Fibroblast of peridontal ligament (primary cell): ENCODE results near the gene LYL1.

Experiments used
- DNase-seq: peaks from one replicate; pipeline ENCODE4 v3.0.0-alpha.2; 2010; ENCODE audit errors: extremely low read depth

Gene LYL1

DNA sequence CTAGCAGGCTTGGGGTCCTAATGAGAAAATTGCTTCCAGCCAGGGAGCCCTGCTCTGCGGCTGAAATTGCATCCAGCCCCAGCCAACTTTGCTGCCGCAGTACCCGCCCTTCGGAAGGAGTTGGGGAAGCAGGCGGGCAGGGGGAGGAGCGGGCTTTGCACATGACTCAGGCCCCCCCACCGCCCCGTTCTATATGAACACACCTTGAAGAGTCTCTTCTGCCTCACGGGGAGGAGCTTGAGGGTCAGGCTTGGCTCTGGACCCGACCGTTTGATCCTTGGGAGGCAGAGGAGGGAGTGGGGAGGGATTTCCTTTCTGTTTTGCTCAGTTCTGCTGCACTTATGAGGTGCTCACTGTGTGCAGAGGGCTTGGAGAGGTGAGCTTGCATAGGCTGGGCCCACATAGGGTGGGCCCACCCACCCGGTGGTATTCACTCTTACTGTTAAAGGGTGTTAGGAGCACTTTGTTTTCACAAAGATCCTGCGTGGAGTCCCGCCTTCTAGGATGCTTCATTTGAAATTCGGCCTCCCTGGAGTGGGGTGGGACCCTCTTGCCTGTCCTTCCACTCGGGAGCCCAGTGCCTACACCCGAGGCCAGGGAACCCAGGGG is 46.5 kb downstream of the LYL1 start:
- peak; percentile 89 for DNase-seq

- DNase-seq = peak; percentile 94
These were observed 47.2 kb downstream of the LYL1 start for GRCh38 chr19:13055213-13056051.

DNA sequence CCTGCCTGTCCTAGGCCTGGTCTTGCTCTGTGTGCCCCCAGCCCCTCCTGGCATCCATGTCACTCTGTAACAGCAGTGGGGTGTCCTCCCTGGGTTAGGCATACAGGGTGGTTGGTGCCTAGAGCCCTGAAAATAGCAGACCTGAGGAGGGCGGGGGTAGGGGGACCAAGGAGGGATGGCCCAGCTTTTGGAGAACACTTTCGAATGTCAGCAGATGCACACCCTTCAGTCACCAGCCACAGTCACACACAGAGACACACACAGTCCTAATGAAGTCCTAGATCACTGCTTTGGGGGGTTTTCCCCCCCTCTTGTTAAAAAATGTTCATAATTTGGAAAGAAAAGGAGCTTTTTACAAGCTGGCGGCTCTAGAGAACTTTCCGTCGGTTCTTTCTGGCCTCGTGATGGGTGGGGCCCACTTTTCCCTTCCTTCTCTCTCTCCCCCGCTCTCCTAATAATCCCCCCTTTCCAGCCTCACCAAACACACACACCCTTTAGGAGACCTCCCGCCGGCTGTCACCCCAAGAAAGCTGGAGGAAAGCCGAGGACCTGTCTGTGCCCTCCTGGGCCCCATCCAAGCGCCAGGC is 47.9 kb downstream of the LYL1 start:
- no peak for DNase-seq

GRCh38 chr19:13053761-13054625 is 48.7 kb downstream of the LYL1 start:
- peak; percentile 90 for DNase-seq

GRCh38 chr19:13053238-13053637 is 49.4 kb downstream of the LYL1 start:
- peak; percentile 68 for DNase-seq

DNA sequence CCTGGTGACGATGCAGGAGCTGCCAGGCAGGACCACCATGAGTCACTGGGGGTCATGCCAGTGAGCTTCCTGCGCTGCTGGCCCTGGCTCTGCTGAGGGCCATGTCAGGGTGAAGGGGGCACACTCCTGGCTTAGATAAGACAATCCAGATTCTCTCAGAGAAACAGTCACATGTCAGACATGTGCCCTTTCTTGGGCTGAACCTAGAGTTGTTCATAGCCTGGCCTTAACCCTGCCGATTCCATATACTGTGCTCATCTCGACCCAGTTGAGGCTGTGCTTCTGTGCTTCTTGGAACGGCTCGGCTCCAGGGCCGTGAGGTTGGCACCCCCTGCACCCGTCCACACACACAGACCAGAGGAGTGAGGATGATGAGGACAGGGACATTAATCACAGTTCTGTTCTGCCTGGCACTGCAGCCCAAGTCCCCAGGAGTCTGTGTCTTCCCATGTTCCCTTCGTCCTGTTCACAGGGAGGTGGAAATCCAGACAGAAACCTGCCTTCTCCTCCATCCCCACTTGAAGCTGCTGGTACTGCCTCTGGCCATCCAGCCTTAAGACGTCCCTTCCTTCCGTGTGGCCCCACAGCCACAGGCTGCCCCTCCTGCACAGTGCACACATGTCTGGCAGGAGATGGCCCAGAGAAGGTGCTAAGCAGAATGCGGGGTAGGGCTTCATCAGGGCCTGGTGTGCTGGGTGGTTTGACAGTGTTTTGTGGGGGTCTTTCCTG is 50.0 kb downstream of the LYL1 start:
- DNase-seq = no peak

DNA sequence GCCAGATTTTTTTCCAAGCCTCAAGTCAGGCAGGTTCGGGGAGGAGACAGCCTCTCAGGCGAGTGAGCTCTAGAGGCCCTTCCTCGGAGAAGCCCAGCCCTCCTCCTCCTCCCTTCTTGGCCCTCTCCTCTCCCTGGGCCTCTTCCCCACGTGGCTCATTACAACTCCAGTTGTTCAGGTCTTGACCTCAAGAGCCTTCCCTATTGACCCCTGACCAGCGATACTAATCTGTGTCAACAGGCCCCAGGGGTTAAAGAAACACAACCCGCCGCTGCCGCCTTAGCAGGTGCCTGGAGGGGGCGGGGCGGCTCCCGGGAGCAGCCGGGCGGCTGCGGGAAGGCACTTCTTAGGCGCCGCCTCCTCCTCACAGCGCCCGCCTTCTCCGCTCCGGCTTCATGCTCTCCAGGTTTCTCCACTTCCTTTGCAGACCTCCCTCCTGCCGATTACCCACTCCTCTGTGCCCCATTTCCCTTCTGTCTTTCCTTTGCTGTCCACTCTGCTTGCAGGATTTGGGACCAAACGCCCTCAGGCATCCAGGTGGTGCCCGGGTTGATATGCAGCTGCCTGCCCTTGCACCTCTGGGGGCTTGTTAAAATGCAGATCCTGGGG is 51.0 kb downstream of the LYL1 start:
- no peak for DNase-seq

DNA sequence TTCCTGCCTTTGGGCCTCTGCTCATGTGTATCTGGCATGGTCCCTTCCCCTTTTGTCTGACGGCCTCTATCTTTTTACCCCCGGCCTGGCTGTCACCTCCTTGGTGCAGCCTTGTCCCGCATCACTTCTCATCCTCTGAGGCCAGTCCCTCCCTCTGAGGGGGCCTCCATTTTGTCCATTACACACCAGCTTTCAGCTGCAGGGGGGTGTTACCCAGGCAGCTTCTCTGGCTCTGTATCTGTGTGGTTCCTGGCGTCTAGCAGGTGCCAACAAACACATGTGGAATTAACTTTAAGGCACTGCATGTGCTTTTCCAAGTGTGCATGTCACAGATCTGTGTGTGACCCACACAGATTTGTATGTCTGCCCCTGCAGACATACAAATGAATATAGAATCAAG is 52.4 kb downstream of the LYL1 start:
- no peak for DNase-seq
